ENCODE results near the gene FAM81A.
A peak's percentile ranks its signal among the peaks of the same experiment; 100 is the strongest.
"Not testable (repeated sequence)": the region's sequence is repeated elsewhere in the genome, so short reads cannot be mapped to it uniquely, and the experiment has no call there.

The FAM81A gene

DNA sequence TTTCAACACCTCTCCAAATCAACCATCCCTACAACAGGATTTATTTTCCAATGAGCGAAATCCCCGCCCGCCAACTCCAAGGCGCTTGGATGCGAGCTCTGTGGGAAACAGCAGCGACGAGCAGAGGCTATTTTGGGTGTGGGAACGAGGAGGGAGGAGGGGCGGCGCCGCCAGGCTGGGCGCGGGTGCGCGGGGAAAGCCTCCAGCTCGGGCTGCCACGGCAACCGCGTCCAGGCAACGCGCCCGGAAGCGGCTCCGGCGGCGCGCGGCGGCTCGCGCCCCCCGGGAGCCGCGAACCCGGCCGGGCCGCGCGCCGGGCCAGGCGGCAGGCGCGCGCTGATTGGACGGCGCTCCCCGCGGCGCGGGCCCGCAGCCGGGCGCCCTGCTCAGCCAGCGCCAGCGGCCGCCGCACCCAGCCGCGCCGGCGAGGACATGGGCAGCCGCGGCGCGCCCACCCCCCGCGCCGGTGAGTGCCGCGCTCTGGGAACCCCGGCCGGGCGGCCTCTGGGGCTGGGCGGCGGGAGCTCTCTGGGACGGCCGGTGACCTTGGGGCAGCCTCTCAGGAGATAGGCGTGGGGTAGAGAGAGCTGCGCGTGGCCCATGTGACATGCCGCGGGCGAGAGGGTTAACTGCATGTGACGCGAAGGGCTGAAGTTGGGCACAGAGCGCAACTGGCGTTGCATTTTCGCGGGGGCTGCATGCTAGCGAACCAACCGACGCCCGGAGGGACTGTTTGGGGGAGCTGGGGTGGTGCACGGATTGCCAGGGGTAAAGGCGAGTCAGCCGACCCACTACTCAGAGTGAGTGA lies at the start of gene FAM81A:
TSS of gene FAM81A (plus strand) at position 370 of the 808 bp plus-strand sequence. CDS start 20,441 bp downstream, outside the sequence.
- peak; percentile 25 for DNase-seq

DNA sequence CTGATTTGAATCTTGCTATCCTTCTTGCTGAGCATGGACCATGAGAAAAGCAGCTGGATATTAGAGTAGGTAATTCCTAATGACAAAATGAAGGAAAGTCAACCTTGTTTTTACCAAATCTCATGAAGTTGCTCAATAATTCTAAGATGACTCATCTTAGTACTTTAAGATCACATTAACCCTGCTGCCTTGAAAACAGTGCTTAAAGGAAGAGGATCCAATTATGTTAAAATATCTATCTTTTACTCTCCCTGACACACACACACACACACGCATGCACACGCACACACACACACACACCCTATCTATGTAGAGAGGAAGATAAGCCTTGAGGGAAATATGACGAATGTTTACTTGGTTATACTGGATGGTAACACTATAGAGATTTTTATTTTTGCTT lies 49.3 kb upstream of the FAM81A start:
- DNase-seq, result no peak

DNA sequence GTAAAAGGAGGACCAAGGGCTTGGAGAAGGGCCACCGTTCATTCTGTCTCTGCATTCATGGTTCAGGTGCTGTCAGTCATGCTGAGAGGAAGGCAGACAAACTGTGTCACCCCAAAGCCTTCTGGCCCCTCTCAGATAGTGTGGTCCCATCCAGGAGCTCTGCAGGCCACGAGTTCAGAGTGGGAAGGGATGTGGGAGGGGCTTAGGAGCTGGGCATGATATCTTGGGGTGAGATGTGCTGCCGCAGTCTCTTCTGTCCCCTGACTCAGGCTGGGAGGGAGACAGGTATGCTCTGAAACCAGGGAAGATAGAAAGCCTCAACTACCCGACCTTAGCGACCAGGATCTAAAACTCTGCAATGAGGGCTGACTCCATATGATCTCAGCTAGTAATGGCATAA lies 45.7 kb upstream of the FAM81A start:
- no peak for DNase-seq

DNA sequence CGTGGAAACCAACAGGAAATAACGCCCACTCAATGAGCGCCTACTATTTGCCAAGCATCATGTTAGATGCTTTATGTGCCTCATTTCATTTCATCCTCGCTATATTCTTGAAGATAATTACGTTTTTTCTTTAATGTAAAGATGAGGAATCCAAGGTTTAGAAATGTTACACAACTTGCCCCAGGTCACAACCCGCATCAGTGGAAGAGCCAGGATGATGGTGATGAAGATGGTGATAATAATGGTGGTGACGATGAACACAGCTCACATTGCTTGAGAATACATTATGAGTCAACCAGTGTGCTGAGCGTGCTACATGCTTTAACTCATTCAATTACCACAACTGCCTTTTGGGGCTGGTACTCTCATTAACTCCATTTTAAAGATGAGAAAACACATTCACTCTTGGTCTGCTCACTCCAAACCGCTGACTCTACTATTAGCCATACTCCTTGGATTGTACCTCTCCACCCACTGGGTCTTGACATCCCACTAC lies 43.8 kb upstream of the FAM81A start:
- DNase-seq, result no peak

DNA sequence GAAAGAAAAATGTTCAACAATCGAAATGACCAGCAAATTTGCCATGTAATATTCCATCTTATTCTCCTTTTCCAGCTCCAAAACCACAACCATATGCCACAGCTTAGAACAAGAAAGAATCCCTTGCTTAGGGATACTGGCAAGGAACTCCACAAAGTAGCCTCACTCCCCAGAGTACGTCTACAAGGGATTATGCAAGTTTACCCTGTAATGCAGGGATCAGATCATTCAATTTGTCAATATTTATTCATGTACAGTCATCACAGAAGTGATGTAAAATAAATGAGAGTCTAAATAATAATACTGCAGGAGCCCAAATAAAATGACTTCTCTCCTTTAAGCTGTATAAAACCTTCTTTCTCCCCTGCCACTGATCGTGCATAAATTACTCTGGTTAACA lies 41.8 kb upstream of the FAM81A start:
- DNase-seq, result no peak

DNA sequence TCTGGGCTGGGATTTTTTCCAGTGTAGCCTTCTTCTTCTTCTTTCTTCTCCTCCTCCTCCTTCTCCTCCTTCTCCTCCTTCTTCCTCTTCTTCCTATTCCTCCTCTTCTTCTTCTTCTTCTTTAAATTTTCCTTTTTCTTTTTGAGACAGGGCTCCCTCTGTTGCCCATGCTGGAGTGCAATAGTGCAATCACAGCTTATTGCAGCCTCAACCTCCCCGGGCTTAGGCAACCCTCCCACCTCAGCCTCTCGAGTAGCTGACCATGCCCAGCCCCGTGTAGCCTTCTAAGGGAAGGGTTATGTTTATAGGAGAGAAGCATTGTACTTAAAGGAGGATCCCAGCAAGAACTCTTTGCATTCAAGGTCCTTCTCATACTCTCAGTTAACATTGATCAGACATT lies 41.3 kb upstream of the FAM81A start:
- no peak for DNase-seq

DNA sequence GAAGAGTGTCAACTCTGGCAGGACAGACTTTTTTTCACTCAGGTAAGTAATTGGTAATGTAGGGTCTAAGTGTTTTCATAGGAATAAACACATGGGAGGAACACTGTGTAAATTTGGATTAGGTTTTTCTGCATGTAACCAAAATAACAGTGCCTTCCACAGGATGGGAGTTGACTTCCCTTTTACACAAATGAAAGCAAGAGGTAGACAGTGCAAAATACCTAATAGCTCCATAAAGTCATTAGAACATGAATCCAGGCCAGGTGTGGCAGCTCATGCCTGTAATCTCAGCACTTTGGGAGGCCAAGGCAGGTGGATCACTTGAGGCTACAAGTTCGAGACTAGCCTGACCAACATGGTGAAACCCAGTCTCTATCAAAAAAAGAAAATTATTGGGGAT lies 39.8 kb upstream of the FAM81A start:
- DNase-seq, result no peak

DNA sequence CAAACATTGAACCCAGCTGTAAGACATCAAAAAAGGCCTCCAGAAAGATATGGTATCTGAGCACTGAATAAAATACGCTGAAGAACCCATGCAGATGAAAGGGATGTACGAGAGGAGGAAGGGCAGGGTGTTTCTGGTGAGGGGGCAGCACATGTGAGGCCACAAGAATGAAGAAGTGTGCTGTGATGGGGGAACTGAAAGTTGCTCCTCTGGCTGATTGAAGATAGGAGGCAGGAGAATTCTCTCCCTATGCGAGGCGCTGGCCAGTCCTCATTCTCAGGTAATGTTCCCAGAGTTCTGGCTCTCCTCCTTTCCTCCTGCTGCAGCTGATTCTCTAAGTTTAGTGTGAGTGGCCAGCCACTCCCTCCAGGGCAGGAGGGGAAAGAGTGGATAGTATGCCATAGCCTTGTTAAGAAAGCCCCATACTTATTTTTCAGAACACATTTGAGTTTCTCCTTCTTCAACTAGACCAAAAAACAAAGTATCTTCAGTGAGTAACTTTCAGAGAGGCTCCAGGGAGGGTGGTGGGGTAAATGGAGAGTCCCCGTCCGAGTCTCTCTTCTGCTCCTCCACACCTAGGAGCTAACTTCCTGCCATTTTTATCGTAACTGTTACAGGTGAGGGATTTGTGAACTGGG lies 38.4 kb upstream of the FAM81A start:
- no peak for DNase-seq

DNA sequence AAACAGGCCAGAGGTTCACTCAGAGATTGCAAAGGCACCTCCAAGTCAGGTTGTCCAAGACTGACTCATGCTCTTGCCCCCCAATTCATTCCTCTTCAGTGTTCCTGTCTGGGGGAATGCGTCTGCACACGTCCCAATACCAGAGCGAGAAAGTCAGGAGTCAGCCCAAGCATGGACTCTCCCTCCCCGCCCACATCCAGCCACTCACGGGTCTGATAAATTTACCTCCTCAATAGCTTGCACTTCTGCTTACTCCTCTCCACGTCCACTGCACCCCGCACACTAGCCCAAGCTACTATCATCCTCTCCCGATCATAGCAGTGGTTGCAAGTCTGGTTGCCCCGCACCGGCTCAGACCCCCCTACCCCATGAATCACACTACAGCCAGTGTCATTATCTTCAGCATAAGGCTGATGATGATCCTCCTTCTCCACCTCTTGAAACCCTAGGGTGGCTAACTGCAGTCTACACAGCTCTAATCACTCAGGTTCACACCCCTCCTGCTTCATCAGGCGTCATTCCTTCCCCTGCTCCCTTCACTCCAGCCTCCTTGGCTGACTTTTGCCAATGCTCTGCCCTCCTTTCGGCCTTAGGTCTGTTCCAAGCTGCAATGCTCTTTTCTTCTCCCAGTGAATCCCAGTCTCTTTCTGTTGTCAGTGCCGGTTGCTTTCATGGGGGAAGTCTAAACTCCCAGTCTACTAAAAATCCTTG lies 37.7 kb upstream of the FAM81A start:
- no peak for DNase-seq

DNA sequence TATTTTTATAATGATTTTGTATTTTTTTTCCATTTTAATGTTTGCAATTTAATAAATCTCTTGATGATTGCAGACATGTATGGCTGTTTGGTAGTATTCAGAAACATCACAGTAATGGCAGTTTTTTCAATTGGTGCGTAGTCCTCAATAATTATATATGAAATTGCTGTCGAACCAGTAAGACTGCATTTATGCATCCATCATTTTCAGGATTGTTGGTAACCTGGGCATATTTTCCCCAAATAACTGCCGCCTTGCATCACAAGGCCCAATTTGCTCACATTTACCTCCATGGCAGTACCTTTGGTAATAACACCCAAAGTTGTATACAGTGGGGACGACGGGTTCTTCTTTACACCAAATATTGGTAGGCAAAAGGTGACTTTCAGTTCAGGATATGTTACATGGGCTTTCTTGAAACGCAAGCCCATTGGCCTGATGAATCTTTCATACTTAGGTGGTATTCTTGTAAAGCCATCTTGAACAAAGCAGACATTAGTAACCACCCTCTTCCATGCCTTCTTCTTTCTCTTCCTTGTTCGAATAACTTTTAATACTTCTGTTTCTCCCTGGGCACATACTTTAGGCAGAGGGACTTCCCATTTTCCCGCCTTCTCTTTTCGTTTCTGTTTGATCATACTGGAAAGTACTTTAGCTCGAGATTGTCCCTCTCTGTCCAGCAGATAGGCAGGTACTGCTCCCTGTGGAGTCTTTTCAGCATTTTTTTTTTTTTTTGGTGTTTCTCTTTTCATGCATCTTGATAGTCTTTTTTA lies 36.7 kb upstream of the FAM81A start:
- not testable (repeated sequence) for DNase-seq

DNA sequence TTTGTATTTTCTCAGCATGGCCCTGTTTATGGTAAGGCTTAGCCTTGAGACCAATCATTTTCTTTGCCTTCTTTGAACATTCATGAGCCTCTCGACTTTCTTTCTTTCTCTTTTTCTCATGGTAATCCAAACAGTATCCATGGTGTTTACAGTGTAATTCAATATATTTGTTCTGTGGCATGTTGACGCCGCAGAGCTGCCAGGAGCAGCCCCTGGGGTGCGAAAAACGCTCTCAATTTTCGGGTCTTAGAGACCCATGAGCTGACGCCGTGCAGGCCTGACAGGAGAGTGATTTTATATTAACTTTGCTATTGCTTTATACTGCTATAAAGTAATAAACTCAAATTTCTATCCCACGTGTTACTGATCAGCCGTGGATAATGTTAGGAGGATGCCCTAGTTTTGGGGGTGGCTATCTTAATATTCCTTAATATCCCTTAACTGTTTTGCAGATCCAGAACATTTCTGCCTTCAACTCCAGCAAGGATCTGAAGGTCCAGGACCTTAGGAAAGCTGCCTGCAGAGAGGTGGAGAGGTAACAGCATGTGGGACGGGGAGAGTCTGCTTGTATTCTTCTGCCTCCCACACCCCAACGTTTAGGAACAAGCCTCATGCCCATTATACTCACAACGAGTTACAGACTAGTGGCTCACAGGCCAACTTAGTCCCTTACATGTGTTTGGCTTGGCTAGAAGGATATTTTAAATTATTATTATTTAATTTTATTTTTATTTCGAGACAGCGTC lies 36.0 kb upstream of the FAM81A start:
- DNase-seq, result no peak

DNA sequence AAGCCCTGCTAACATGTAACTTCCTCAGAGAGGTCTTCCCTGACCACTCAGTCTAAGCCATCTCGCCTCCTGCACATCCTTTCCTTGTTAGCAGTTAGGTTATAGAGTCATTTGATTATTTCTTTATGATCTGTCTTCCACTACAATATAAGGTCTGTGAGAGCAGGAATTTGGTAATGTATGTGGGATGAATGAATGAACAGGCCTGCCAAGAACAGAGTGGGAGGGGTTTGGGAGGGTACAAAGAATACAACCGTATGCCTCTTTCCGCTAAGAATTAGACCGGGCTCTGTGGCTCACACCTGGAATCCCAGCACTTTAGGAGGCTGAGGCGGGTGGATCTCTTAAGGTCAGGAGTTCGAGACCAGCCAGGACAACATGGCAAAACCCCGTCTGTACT lies 32.9 kb upstream of the FAM81A start:
- DNase-seq, result no peak

DNA sequence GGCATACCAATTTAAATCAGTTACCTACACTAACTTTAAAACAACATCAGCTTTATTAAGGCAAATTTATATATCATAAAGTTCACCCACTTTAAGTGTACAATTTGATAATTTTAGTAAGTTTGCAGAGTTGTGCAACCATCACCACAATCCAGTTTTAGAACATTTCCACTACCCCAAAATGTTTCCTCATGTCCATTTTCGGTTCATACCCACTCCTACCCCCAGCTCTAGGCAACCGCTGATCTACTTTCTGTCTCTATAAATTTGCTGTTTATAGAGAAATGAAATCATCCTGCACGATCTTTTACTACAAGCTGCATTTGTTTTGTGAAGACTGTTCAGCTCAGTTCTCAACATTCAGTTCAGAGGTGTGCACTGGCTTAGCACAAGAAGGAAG lies 31.5 kb upstream of the FAM81A start:
- DNase-seq, result no peak

DNA sequence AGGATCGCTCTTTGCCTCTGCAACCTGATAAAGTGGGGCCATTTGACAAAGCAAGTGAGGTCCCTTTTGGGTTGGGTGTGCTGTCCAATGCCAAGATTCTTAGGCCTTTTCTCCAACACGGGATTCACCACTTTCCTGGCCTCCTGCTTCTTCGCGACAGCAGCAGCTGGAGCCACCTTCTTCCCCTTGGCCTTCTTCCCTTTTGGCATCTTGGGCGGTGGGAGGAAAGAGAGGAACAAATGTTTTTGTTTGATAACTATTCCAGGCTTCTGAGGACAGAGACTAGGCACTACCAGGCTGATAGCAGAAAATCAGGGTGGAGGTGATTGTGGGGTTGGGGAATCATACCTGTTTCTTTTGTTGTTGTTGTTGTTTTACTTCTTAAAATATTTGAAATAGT lies 30.0 kb upstream of the FAM81A start:
- no peak for DNase-seq

DNA sequence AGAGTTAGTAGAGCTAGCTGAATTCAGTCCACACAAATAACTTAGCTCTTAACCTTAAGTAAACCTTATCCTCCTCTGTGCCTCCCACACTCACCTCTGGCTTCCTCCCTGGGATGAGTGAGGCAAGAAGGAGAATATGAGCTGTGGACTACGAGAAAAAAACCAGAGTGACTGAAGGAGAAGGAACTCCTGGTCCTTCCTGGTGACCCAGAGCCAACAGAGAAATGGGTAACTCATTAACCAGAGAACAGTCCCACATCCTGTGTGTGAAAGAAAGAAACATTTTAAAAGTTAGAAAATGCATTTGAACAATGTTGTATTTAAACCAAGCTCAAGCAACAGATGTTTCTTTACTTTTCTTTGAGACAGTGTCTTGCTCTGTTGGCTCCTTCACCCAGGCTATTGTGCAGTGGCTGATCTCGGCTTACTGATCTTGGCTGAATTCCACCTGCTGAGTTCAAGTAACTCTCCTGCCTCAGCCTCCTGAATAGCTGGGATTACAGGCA lies 27.5 kb upstream of the FAM81A start:
- no peak for DNase-seq

DNA sequence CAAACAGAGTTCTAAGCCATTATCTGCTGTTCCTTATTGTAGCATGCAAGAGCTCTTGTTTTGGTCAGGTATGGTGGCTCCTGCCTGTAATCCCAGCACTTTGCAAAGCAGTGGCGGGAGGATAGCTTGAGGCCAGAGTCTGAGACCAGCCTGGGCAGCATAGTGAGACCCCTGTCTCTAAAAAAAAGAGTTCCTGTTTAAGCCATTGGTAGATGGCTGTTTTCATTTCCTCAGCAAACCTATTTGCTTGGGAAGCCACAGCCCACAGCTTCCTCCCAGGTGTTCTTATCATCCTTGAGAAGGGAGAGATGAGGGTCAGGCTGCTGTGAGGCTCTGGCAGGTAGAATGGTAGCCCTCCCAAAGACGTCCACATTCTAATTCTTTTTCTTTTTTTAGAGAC lies 24.4 kb upstream of the FAM81A start:
- DNase-seq, result no peak

DNA sequence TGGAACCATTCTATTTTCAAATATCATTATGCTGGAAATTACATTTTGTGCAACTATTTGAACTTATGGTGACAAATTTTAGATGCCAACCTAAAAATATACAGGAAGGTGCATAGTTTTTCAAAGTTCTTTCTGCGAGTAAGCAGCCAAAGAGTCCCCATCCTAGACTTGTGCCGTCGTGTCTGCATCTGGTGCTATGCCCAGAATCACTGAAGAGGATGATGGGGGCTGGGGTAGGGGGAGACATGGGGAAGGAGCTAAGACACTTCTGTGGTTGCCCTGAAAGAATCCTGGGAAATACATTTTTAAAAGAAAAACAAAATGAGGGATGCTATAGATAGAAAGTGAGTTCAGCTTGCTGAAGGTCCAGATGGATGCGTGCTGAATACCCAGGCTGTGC lies 21.2 kb upstream of the FAM81A start:
- no peak for DNase-seq

DNA sequence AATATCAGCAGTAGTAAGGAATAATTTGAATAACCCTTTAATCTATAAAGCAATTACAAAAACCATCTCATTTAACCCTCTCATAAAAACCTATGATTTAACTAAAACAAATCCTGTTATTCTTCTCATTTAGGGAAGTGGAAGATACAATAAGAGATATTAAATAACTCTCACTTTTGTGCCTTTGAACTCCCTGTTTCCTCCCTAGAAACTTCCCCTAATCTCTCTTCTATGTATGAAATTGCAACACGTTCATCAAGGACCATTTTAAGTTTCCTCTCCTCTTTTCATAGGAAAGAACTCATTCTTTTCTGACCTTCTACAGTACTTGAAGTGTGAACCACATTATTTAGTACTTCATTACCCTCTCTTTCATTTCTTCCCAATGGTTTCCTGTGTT lies 18.8 kb upstream of the FAM81A start:
- DNase-seq, result no peak

DNA sequence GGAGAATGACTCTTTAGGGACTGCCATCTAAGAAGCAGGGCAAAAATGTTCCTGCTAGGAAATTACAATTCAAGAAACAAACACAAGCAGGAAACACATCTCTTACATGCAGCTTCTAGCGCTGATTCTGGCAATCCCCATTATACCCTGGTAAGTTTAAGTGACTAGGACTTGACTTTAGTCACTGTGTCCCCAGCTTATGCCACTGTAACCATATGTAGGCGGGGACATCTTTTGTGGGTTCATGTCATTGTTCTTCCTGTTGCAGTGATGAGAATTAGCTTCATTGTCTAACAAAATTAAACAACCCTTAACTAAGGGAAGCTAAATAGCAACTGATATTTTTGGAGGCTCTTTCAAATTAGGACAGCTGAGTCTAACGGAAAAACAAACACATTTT lies 17.9 kb upstream of the FAM81A start:
- DNase-seq, result no peak

DNA sequence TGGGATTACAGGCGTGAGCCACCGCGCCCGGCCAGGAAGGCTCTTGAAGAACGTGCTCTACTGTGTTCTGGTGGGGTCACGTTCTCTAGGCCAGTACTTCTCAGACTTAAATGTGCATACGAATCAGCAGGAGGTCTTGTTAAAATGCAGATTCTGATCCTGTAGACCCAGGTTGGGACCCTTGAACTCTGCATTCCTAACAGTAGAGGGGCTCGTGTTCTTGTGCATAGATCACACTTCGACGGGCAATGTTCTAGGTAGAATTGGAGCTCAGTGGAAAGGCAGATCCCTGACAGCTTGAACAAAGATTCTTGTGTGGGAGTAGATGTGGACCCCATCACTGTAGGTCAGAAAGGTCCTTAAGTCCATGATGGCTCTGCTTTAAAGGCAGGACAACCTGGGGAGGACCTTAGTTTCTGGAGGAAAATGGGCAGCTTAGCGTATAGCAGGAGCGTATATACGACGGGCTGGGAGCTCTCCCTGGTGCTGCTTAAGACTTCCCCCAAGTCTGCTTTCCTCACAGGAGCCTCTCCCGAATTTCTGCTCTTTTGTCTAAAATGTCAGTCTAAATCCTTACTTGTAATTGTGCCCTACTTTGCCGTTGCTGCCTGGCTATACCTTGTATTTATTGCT lies 16.9 kb upstream of the FAM81A start:
- no peak for DNase-seq

DNA sequence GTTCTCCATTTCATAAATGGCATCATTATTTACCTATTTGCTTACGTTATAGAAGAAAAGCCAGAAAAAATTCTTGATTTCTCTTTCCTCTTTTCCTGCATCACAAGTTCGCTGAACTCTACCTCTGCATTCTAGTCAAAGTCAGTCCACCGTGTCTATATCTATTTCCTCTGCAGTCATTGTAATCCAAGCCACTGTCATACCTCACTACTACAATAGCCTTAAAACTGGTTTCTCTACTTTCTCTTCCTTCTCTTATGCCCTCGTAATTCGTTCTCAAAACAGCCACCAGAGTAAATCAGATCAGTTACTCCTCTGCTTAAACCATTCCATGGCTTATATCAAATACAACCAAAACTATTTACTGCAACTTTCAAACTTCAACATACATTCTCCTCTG lies 13.4 kb upstream of the FAM81A start:
- DNase-seq, result no peak

DNA sequence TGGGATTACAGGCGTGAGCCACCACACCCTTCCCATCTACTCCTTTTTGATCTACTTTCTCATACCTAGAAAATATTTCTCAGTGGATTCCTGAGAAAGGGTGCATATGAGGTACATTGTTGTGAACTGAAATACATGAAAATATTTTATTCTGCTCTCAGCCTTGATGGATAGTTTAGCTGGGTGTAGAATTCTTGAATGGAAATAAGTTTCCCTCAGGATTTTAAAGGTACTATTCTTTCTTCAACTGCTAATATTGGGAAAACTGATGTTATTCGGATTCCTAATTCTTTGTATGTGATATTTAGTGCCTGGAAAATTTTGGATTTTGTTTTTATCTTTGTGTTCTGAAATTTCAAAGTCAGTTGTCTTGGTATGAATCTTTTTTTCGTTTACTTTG lies 9.1 kb upstream of the FAM81A start:
- not testable (repeated sequence) for DNase-seq

All from CD4-positive, alpha-beta T cell treated with Interleukin-17A for 1 hour (primary cell).